Erythroblast (primary cell): Measurements from ENCODE around the gene LAIR1.
"Not testable (repeated sequence)": the region's sequence is repeated elsewhere in the genome, so short reads cannot be mapped to it uniquely, and the experiment has no call there.

ENCODE experiments used
- DNase-seq, 2 experiments: peaks; one replicate each; lab custom pipeline; 2025; lab: John Stamatoyannopoulos, UW
- GATA1 ChIP-seq: IDR thresholded peaks from 2 replicates; pipeline ENCODE4 v1.6.1; 2011; ENCODE audit warnings: low read depth, mild to moderate bottlenecking, control low read depth, low read length, moderate library complexity
- POLR2A ChIP-seq: IDR thresholded peaks from 2 replicates; pipeline ENCODE4 v1.6.1; 2011; ENCODE audit warnings: mild to moderate bottlenecking, low read length

Gene LAIR1

GRCh38 chr19:54341295-54341694 is 23.4 kb downstream of the LAIR1 start:
- no peak for DNase-seq
- TF ChIP-seq POLR2A: no peak
- no peak for TF ChIP-seq GATA1

DNA sequence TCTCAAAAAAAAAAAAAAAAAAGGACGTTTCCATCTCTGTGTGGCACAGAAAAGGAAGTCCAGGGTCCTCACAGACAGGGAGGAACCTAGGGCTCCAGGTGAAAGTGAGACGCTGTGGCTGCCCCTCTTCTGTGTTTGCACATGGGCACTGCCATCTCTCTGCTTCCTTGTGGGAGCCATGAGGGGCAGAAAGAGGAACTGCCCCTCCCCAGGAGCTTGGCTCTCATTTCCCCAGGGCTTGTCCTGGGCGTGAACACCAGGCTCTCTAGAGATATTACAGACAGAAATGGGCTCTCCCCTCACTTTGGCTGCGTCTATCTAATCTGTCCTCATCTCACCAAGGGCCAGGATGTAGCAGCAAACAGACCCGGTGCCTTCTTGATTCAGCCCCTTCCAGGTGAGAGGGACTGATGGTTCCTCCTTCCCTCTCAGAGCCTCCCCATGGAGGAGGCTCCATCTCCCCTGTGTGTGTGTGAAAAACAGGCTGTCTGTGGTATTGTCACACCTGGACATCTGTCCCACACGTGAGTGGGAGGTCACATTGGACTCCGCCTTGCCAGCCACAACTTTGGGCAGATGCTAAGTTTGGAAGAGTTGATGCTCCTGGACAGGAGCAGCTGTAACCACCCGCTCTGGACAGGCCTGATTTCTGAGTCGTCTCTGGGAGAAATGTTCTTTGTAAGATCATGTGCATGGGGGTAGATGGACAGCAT is 24.9 kb downstream of the LAIR1 start:
- DNase-seq: no peak
- TF ChIP-seq GATA1 (no peak), POLR2A (no peak)

- TF ChIP-seq POLR2A: no peak
- TF ChIP-seq GATA1: no peak
- no peak for DNase-seq
Observed at GRCh38 chr19:54338521-54338920, 26.2 kb downstream of the LAIR1 start.

DNA sequence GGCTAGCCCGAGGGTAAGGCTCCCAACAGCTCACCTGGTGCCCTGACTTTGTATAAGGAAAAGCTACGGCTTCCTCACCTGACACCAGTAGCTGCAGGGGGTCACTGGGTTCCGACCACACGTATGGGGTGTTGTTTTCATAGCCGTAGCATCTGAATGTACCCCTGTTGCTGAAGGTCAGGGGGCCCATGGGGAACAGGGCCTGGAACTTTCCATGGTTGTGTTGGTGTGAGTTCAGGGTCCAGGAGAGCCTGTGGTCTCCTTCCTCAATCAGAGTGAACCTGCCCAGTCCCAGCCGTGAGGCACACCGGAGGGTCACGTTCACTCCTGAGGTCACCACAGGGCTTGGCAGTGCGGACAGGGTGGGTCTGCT is 26.9 kb downstream of the LAIR1 start:
- DNase-seq: no peak
- no peak for TF ChIP-seq POLR2A
- no peak for TF ChIP-seq GATA1

GRCh38 chr19:54336893-54337857 is 27.6 kb downstream of the LAIR1 start:
- TF ChIP-seq POLR2A (no peak), GATA1 (no peak)
- no peak for DNase-seq

DNA sequence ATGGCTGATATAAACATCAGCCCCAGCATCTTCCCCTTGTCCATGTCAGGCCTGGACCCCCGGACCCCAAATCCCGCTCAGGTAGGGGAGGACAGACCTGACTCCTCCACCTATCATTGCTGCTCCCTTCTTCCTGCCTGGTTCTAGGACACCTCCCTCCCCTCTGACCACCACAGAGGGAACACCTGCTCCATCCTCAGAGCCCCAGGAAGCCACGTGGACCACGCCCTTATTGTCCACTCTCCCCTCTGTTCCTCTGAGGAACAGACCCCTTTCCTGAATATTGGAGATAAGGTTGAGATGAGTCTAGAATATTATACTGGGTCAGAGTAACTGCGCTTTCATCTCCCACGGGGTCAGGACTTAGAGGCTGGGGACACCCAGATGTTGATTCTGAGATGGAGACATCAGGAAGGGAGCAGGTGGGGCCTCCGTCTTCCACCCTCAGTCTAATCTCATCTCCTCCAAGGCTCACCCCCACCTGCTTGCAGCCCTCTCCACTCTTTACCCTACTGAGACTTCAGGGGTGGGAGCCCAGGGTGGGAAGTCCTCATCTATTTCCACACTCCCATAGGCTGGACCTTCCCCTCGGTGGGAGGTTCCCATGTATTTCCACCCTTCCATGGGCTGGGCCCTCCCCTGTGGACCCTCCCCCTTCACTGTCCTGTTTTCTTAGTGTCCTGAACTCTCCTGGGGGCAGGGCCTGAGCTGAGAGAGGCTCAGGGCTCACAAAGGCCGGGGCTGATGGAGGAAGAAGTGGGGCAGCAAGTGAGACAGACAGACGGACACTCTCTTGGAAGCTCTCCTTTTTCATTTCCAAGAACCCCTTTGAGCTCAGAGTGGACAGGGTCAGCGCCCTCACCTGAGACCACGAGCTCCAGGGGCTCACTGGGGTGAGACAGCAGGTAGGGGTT is 28.5 kb downstream of the LAIR1 start:
- DNase-seq: no peak
- TF ChIP-seq GATA1 (no peak), POLR2A (no peak)

- TF ChIP-seq POLR2A (no peak), GATA1 (no peak)
- DNase-seq: no peak
Observed at GRCh38 chr19:54335164-54335563, 29.6 kb downstream of the LAIR1 start.

GRCh38 chr19:54333586-54334298 is 31.0 kb downstream of the LAIR1 start:
- no peak for DNase-seq
- TF ChIP-seq POLR2A: no peak
- TF ChIP-seq GATA1: no peak

- TF ChIP-seq GATA1: no peak
- TF ChIP-seq POLR2A: no peak
- no peak for DNase-seq
Observed at GRCh38 chr19:54332149-54332548, 32.6 kb downstream of the LAIR1 start.

DNA sequence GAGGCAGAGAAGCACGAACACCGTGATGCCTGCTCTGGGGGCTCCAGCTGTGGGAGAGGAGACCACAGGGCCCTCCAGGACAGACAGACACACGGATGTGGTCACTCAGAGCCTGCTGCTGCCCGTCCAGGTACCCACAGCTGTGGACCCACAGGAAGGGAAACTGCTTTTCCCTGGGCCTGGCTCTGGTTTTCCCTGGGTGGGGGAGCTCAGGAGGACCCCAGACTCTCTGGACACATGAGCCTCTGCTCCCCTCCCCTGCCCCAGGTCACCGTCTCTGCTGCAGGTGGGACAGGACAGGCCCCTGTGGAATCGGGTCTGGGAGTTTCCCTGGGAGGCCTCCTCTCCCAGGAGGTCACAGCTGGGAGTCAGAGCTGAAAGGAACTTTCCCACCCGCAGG is 33.1 kb downstream of the LAIR1 start:
- DNase-seq: no peak

DNA sequence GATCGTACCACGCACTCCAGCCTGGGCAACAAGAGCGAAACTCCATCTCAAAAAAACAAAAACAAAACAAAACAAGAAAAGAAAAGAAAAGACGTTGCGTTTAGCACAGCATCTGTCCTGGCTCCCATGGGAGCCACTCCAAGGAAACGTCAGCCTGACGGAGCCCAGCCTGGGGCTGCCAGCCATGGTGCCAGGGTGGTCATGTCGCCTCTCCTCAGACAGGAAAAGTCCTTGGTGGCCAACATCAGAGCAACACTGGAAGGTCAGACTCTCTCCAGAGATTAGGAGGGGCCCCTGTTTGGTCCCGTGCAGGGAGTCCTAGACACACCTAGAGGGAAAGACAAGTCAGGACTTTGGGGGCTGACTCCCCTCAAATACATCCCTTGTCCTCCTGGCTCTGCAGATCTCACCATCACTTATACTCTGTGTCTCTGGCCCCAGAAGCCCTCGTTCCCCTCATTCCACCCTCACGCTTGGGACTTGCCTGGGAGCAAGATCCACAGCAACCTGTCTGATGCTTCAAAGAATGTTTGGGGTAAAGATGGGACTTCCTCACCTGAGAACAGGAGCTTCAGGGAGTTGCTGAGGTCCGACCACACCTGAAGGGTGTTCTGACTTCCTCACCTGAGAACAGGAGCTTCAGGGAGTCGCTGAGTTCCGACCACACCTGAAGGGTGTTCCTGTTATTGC is 35.1 kb downstream of the LAIR1 start:
- DNase-seq: no peak
- no peak for TF ChIP-seq GATA1
- no peak for TF ChIP-seq POLR2A

More for the DNA sequence above, 33.1 kb downstream of the LAIR1 start:
- TF ChIP-seq POLR2A (no peak), GATA1 (no peak)

DNA sequence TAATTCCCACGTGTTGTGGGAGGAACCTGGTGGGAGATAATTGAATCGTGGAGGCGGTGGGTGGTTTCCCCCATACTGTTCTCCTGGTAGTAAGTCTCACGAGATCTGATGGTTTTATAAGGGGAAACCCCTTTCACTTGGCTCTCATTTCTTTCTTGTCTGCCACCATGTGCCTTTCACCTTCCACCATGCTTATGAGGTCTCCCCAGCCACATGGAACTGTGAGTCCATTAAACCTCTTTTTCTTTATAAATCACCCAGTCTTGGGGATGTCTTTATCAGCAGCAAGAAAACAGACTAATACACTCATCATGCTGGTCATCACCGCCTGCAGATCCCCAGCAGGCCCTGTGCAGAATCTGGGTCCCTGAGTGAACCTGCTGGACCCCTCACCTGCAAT is 36.0 kb downstream of the LAIR1 start:
- DNase-seq: not testable (repeated sequence)

DNA sequence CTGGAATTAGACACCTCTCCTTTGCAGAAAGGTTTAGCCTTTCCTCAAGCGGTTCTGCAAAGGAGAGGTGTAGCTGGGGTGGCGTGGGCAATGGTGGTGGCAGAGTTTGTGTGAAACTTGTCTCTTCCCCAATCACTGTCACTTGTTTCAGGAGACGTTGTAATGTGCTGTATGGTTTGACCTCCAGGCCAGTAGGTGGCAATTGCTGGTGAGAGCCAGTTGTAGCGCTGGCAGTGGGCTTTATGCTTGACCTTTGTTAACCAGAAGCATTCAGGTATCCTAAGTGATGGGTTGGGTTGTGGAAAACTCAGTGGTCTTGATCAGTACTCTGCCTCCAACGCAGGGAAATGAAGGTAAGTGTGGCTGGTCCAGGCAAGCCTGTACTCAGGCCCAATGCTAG is 39.1 kb downstream of the LAIR1 start:
- no peak for TF ChIP-seq POLR2A
- no peak for TF ChIP-seq GATA1
- no peak for DNase-seq
